Activated naive CD8-positive, alpha-beta T cell treated with anti-CD3 and anti-CD28 coated beads for 36 hours (primary cell): ENCODE measurements around the gene TPRKB. TPM values are rescaled to one million over a fixed set of nuclear protein-coding genes. Genes with fewer than 3 reads are reported as not detected.
"Not testable (repeated sequence)": the region's sequence is repeated elsewhere in the genome, so short reads cannot be mapped to it uniquely, and the experiment has no call there.

Source experiments
- DNase-seq: peaks from one replicate; pipeline ENCODE4 v3.0.0; 2021
- H3K27ac Mint-ChIP-seq: one replicate; pipeline ENCODE4 v1.8.0; 2022; ENCODE audit warnings: mild to moderate bottlenecking, moderate library complexity, mixed read lengths
- H3K27me3 Mint-ChIP-seq: one replicate; pipeline ENCODE4 v1.8.0; 2022; ENCODE audit warnings: mild to moderate bottlenecking, mixed read lengths
- H3K36me3 Mint-ChIP-seq: one replicate; pipeline ENCODE4 v1.8.0; 2021; ENCODE audit warnings: mild to moderate bottlenecking, mixed read lengths
- H3K4me1 Mint-ChIP-seq: one replicate; pipeline ENCODE4 v1.8.0; 2021; ENCODE audit warnings: mixed read lengths
- H3K4me3 Mint-ChIP-seq: one replicate; pipeline ENCODE4 v1.8.0; 2022; ENCODE audit warnings: mild to moderate bottlenecking, moderate library complexity, mixed read lengths
- H3K9me3 Mint-ChIP-seq: one replicate; pipeline ENCODE4 v1.8.0; 2022; ENCODE audit warnings: mixed read lengths
- total RNA-seq, 2 experiments: library from RNA; stranded (reverse); gene quantifications; one replicate each; pipeline ENCODE4 v1.2.3, GENCODE V29; 2021

The TPRKB gene
- total RNA-seq, 2 experiments from 2014 or later, result 39.6 to 39.7 TPM

DNA sequence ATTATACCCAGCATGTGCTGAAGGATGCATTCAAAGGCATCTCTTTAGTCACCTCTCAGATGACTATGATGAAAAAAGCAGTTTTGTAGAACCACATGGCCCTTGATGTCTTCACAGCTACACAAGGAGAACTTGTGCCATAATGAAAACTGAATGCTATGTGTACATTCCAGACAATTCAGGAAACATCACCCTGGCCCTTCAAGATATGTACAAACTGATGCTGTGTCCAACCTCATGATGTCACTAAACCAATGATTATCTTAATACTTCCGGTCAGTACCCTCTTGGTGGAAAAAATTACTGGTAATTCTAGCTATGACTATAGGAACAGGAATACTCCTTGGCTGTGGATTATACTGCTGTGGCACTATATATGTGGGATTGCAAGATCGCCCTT is 22.8 kb upstream of the TPRKB start:
- H3K27me3 Mint-ChIP-seq, result no peaks in the 10 kb centered on the region
- no peak overlapping the region for H3K4me3 Mint-ChIP-seq
- no peak for DNase-seq
- peaks cover 10% of the 10 kb centered on the region for H3K36me3 Mint-ChIP-seq
- no peaks in the 10 kb centered on the region for H3K4me1 Mint-ChIP-seq
- H3K9me3 Mint-ChIP-seq, result no peaks in the 10 kb centered on the region
- H3K27ac Mint-ChIP-seq, result no peak overlapping the region

- H3K36me3 Mint-ChIP-seq, result peaks cover 16% of the 10 kb centered on the region
- no peaks in the 10 kb centered on the region for H3K9me3 Mint-ChIP-seq
- H3K27ac Mint-ChIP-seq, result no peak overlapping the region
- no peak for DNase-seq
- no peaks in the 10 kb centered on the region for H3K4me1 Mint-ChIP-seq
- no peak overlapping the region for H3K4me3 Mint-ChIP-seq
- H3K27me3 Mint-ChIP-seq, result no peaks in the 10 kb centered on the region
These were observed 22.2 kb upstream of the TPRKB start for GRCh38 chr2:73759285-73759764.

DNA sequence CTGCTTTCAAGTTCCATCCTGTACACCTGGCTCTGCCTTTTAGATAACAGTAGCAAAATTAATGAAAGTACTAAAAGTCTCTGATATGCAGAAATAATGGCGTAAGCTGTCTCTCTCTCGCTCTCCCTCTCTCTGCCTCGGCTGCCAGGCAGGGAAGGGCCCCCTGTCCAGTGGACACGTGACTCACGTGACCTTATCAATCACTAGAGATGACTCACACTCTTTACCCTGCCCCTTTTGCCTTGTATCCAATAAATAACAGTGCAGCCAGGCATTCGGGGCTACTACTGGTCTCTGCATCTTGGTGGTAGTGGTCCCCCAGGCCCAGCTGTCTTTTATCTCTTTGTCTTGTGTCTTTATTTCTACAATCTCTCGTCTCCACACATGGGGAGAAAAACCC is 17.2 kb upstream of the TPRKB start:
- not testable (repeated sequence) for DNase-seq, H3K4me1 Mint-ChIP-seq, H3K4me3 Mint-ChIP-seq, H3K27me3 Mint-ChIP-seq, H3K9me3 Mint-ChIP-seq
- Mint-ChIP-seq H3K27ac (peak overlapping the region; percentile 10), H3K36me3 (peaks cover 15% of the 10 kb centered on the region)

- DNase-seq, result no peak
- no peaks in the 10 kb centered on the region for H3K9me3 Mint-ChIP-seq
- no peak overlapping the region for H3K27ac Mint-ChIP-seq
- no peaks in the 10 kb centered on the region for H3K27me3 Mint-ChIP-seq
- H3K4me3 Mint-ChIP-seq, result no peak overlapping the region
- peaks cover 3% of the 10 kb centered on the region for H3K4me1 Mint-ChIP-seq
- H3K36me3 Mint-ChIP-seq, result peaks cover 23% of the 10 kb centered on the region
These were observed 12.2 kb upstream of the TPRKB start for GRCh38 chr2:73749314-73749713.

DNA sequence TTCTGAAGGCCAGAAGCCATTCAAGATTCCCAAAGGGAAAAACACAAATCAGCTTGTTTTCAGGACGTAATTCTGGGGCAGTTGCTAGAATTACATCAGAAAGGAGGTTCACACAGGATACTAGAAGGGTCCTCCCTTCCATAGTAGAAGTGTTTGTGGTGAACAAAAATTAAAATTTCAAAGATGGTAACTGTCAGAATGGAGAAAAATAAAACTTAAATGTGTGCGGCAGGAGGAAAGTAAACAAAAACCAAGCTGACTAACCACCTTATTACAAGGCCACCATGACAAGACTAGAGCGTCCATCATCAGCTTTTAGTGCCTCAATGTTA is 9.7 kb upstream of the TPRKB start:
- H3K4me3 Mint-ChIP-seq, result no peak overlapping the region
- peaks cover 3% of the 10 kb centered on the region for H3K4me1 Mint-ChIP-seq
- H3K27me3 Mint-ChIP-seq, result no peaks in the 10 kb centered on the region
- H3K27ac Mint-ChIP-seq, result no peak overlapping the region
- no peak for DNase-seq
- H3K36me3 Mint-ChIP-seq, result peaks cover 30% of the 10 kb centered on the region
- no peaks in the 10 kb centered on the region for H3K9me3 Mint-ChIP-seq

DNA sequence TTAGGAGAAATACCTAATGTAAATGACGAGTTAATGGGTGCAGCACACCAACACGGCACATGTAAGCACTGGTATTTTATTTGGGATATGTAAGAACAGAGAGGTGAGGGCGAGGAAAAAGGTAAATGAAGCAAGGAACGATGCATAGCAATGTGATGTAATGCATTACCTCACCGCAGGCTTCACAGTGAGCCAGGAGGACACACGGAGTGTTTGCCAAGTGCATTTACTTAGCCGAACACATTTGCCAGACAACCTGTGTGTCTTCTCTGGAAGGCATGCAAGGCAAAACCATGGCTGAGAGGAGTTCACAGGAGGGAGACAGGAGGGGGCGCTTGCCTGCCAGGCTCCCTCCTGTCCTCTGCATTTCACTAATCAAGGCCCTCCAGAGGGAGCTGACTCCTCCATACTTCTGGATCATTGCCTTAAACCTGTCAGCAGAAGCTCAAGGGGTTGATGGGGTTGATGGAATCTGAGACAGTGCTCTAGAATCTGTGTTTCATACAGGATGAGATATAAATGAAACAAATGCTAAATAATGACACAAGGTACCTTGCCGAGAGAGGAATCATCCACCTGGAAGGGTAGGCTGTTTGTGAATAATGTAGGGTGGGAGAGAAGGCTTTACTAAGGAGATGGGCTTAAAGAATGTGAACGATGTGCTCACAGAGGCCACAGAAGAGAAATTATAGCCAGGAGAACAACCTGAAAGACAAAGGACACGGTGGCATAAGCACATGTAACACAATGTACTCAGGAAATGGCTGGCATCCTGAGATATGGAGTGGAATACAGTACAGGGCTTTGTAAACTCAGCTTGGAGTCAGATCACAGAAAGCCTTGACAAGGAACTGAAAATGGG is 9.1 kb upstream of the TPRKB start:
- H3K27ac Mint-ChIP-seq, result no peak overlapping the region
- peaks cover 36% of the 10 kb centered on the region for H3K36me3 Mint-ChIP-seq
- no peak overlapping the region for H3K4me3 Mint-ChIP-seq
- H3K4me1 Mint-ChIP-seq, result peaks cover 3% of the 10 kb centered on the region
- DNase-seq, result no peak
- no peaks in the 10 kb centered on the region for H3K9me3 Mint-ChIP-seq
- no peaks in the 10 kb centered on the region for H3K27me3 Mint-ChIP-seq

- H3K36me3 Mint-ChIP-seq, result peaks cover 42% of the 10 kb centered on the region
These were observed 3.6 kb upstream of the TPRKB start for GRCh38 chr2:73740767-73741166.

DNA sequence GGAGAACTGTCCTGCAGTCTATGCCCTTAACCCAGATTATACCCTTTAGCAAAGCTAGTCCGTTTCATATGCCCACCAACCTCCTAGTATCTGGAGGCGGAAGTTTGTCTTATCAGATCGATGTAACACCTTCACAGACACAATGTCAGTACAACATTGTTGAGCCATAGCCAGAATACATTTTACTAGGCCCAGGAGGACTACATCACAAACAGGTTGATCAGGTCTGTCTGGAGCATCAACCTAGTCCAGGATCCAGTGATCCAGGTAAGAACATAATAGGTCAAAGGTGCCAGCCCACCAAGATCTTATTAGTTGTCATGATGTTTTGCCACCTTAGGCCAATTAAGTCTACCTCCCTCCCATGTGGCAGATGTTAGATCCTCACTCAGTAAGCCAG is 2.0 kb upstream of the TPRKB start:
- no peak overlapping the region for H3K4me3 Mint-ChIP-seq
- H3K9me3 Mint-ChIP-seq, result peaks cover 4% of the 10 kb centered on the region
- peaks cover 37% of the 10 kb centered on the region for H3K36me3 Mint-ChIP-seq
- DNase-seq, result no peak
- H3K27me3 Mint-ChIP-seq, result no peaks in the 10 kb centered on the region
- H3K27ac Mint-ChIP-seq, result no peak overlapping the region
- peaks cover 9% of the 10 kb centered on the region for H3K4me1 Mint-ChIP-seq

More at GRCh38 chr2:73740767-73741166, 3.6 kb upstream of the TPRKB start:
- no peak for DNase-seq
- H3K27me3 Mint-ChIP-seq, result no peaks in the 10 kb centered on the region
- peaks cover 4% of the 10 kb centered on the region for H3K9me3 Mint-ChIP-seq
- H3K27ac Mint-ChIP-seq, result no peak overlapping the region
- peaks cover 9% of the 10 kb centered on the region for H3K4me1 Mint-ChIP-seq
- H3K4me3 Mint-ChIP-seq, result no peak overlapping the region

DNA sequence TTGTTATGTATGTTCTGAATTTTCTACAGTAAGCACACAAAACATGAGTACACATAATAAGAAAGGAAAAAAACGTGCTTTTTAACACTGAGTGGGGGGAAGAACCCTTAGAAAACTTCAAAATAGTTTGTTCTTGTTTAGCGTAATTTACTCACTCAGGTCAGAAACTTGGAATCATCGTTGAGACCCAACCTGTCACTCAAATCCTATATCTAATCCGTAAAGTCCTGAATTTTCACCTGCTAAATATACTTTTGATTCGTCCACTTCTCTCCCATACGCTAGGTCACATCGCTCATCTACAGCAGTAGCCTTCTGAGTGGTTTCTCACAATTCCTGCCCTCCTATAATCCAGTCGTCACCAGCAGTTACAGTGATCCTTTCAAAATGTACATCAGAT is 767 bp downstream of the TPRKB start:
- Mint-ChIP-seq H3K4me3 (peak overlapping the region; percentile 96), H3K27ac (peak overlapping the region; percentile 84), H3K4me1 (peaks cover 9% of the 10 kb centered on the region), H3K27me3 (no peaks in the 10 kb centered on the region), H3K36me3 (peaks cover 28% of the 10 kb centered on the region), H3K9me3 (peaks cover 4% of the 10 kb centered on the region)
- no peak for DNase-seq

GRCh38 chr2:73730810-73731209 is 6.3 kb downstream of the TPRKB start:
- no peaks in the 10 kb centered on the region for H3K9me3 Mint-ChIP-seq
- H3K27ac Mint-ChIP-seq, result no peak overlapping the region
- H3K4me1 Mint-ChIP-seq, result no peaks in the 10 kb centered on the region
- DNase-seq, result no peak
- H3K36me3 Mint-ChIP-seq, result peaks cover 16% of the 10 kb centered on the region
- H3K4me3 Mint-ChIP-seq, result no peak overlapping the region
- H3K27me3 Mint-ChIP-seq, result no peaks in the 10 kb centered on the region

DNA sequence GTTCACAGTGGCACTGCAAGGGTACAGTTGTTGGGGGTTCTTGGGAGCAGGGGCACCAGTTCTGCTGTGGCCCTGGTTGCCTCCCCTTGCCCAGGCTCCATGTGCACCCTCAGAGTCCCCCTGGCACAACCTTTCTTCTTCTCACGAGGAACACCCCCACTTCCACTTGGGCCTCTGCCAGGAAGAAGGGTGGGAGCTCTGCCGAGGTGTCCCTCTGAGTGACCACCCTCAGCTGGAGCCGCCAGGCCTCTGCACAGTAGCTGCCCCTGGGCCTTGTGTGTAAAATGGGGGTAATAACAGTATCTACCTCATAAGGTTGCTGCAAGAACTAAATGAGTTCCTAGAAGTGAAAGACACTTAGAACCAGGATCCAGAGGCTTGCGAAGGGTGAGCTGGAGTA is 8.4 kb downstream of the TPRKB start:
- no peak for DNase-seq
- H3K36me3 Mint-ChIP-seq, result peaks cover 11% of the 10 kb centered on the region
- H3K4me1 Mint-ChIP-seq, result no peaks in the 10 kb centered on the region
- no peak overlapping the region for H3K27ac Mint-ChIP-seq
- H3K27me3 Mint-ChIP-seq, result no peaks in the 10 kb centered on the region
- H3K4me3 Mint-ChIP-seq, result no peak overlapping the region
- no peaks in the 10 kb centered on the region for H3K9me3 Mint-ChIP-seq

GRCh38 chr2:73728043-73728442 is 9.1 kb downstream of the TPRKB start:
- no peaks in the 10 kb centered on the region for H3K27me3 Mint-ChIP-seq
- H3K9me3 Mint-ChIP-seq, result no peaks in the 10 kb centered on the region
- no peak for DNase-seq
- no peaks in the 10 kb centered on the region for H3K4me1 Mint-ChIP-seq
- H3K36me3 Mint-ChIP-seq, result peaks cover 7% of the 10 kb centered on the region
- no peak overlapping the region for H3K27ac Mint-ChIP-seq
- no peak overlapping the region for H3K4me3 Mint-ChIP-seq

GRCh38 chr2:73726657-73727056 is 10.5 kb downstream of the TPRKB start:
- H3K27me3 Mint-ChIP-seq, H3K4me1 Mint-ChIP-seq, H3K36me3 Mint-ChIP-seq, H3K9me3 Mint-ChIP-seq, DNase-seq, H3K4me3 Mint-ChIP-seq, H3K27ac Mint-ChIP-seq: not testable (repeated sequence)

DNA sequence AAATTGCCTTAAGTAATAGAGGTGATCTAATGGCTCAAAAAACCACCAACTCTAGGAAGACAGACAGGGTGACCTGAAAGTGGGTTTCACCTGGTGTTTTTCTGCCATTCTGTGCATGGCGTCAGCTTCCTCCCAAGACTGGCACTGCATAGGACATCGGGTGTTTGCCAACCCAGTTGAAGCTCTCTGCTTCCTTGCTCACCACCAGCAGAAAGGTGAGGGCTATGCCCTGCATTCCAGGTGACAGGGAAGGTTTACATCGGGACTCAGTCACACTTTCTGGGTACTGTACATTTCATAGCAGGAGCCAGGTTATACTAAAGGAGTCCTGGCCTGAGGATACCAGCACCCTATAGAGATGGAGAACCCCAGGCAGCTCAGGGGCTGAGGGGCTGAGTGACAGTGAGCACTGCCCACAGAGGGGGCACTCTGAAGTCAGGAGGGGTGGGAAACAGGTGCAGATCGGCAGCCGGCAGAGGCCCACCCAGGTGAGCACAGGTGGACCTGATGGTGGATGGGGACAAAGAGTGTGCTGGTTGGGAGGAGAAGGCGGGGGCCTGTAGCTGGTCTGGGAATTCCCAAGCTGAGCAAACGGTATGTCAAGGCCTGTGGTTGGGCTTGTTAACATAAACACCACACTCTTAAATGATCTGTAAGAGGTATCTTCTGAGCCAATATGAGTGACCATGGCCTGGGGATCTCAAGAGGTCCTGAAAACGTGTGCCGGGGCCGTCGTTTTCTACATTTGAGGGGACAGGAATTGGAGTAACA is 18.1 kb downstream of the TPRKB start:
- H3K4me1 Mint-ChIP-seq, result no peaks in the 10 kb centered on the region
- peaks cover 5% of the 10 kb centered on the region for H3K9me3 Mint-ChIP-seq
- no peak for DNase-seq
- H3K27me3 Mint-ChIP-seq, result no peaks in the 10 kb centered on the region
- no peak overlapping the region for H3K4me3 Mint-ChIP-seq
- H3K36me3 Mint-ChIP-seq, result peaks cover 3% of the 10 kb centered on the region
- H3K27ac Mint-ChIP-seq, result no peak overlapping the region

GRCh38 chr2:73718421-73718820 is 18.7 kb downstream of the TPRKB start:
- Mint-ChIP-seq H3K4me1 (no peaks in the 10 kb centered on the region), H3K36me3 (peaks cover 7% of the 10 kb centered on the region), H3K27me3 (peaks cover 4% of the 10 kb centered on the region), H3K9me3 (peaks cover 9% of the 10 kb centered on the region), H3K4me3 (no peak overlapping the region), H3K27ac (no peak overlapping the region)
- no peak for DNase-seq

DNA sequence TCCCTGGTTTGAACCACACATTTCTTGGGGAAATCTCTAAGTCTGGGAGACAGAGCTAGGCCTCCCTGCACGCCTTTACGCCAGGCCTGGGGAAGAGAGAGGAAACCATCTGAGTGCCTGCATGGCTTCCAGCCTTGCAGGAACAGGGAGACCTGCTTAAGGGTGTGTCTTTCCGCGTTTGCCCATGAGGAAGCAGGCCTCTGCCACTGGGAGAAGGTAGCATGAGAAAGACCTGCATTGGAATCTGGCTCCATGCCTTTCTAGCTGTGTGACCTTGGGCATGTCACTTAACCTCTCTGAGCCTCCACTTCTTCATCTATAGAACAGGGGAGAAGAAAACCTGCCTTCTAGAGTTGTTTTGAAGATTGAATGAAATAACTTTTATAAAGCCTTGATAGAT is 19.4 kb downstream of the TPRKB start:
- not testable (repeated sequence) for DNase-seq, H3K27ac Mint-ChIP-seq, H3K4me1 Mint-ChIP-seq, H3K4me3 Mint-ChIP-seq, H3K27me3 Mint-ChIP-seq, H3K36me3 Mint-ChIP-seq, H3K9me3 Mint-ChIP-seq
